GM12878 (cell line): ENCODE measurements around the gene GJB4. TPM values are rescaled to one million over a fixed set of nuclear protein-coding genes. Genes with fewer than 3 reads are reported as not detected.

Source experiments
- ATAC-seq: fragments of 200-7000 bp; cut with Tn5 transposase; 3 replicates; pipeline ENCODE4 v1.9.1; 2020; ENCODE audit warnings: mild to moderate bottlenecking, moderate library complexity
- BruUV-seq: library from RNA; stranded (reverse); fragments of 400-500 nt; replicated peaks from 2 replicates; lab custom pipeline; 2021; lab: Mats Ljungman, UMichigan
- CTCF ChIA-PET: fragments of 300-600 bp; sonication (Branson Sonifier 250); formaldehyde crosslinking; extraction: SDS; loops from one replicate; lab custom pipeline; 2021; ENCODE audit warnings: inconsistent platforms; lab: Yijun Ruan, JAX
- POLR2A ChIA-PET: fragments of 350-600 bp; formaldehyde crosslinking; extraction: SDS; loops from one replicate; lab custom pipeline; 2021; ENCODE audit warnings: inconsistent platforms; lab: Charles Lee
- RAD21 ChIA-PET: fragments of 300-600 bp; sonication (Branson Sonifier 250); formaldehyde crosslinking; loops from one replicate; lab custom pipeline; 2023; ENCODE audit warnings: antibody characterized with exemption; ENCODE audit not compliant: unreplicated experiment; lab: Charles Lee
- SMC1A ChIA-PET: fragments of 300-600 bp; sonication (Branson Sonifier 250); formaldehyde crosslinking; loops from one replicate; lab custom pipeline; 2023; ENCODE audit not compliant: unreplicated experiment, uncharacterized antibody; lab: Charles Lee
- DNase-seq: peaks from one replicate; pipeline ENCODE4 v3.0.0-alpha.2; 2011; ENCODE audit warnings: low read depth, low spot score
- FAIRE-seq: peaks from 3 replicates; lab custom pipeline; 2011; peaks lifted over from hg19 to GRCh38; lab: Jason Lieb, UNC
- H2AFZ ChIP-seq: 2 replicates; pipeline ENCODE4 v1.6.0; 2011; ENCODE audit warnings: low read depth, low read length, control low read depth; ENCODE audit not compliant: control insufficient read depth
- H3K27ac ChIP-seq: 2 replicates; pipeline ENCODE4 v1.5.1; 2011; ENCODE audit warnings: control low read depth; ENCODE audit not compliant: control insufficient read depth, insufficient read depth
- H3K27me3 ChIP-seq, 2 experiments: replicated peaks in 1 of 2; 2 replicates each; pipeline versions ENCODE4 v1.6.0 to v1.6.1; 2011; ENCODE audit warnings: low read length in 1 of 2; ENCODE audit not compliant: control insufficient read depth in 2 of 2, insufficient read depth in 2 of 2
- H3K36me3 ChIP-seq, 2 experiments: 2 replicates each; pipeline ENCODE4 v1.5.1; 2011; ENCODE audit warnings: low read length in 1 of 2; ENCODE audit not compliant: control insufficient read depth in 2 of 2, insufficient read depth in 2 of 2
- H3K4me1 ChIP-seq: 2 replicates; pipeline ENCODE4 v1.6.1; 2011; ENCODE audit warnings: mild to moderate bottlenecking, low read length, moderate library complexity, mixed read lengths; ENCODE audit not compliant: control insufficient read depth, insufficient read depth
- H3K4me2 ChIP-seq: 2 replicates; pipeline ENCODE4 v1.6.0; 2011; ENCODE audit warnings: control low read depth; ENCODE audit not compliant: control insufficient read depth, insufficient read depth
- H3K4me3 ChIP-seq: fragments of 200-600 bp; sonication (generic); 2 replicates; pipeline ENCODE4 v1.5.1; 2016
- H3K79me2 ChIP-seq: 2 replicates; pipeline ENCODE4 v1.6.0; 2011; ENCODE audit warnings: low read length; ENCODE audit not compliant: control insufficient read depth, insufficient read depth
- H3K9ac ChIP-seq: 2 replicates; pipeline ENCODE4 v1.8.0; 2011; ENCODE audit warnings: low read length, control low read depth, mixed read lengths; ENCODE audit not compliant: control insufficient read depth, insufficient read depth
- H3K9me3 ChIP-seq: replicated peaks from 3 replicates; pipeline ENCODE4 v1.5.1; 2011; ENCODE audit warnings: mild to moderate bottlenecking, low read length; ENCODE audit not compliant: control insufficient read depth, insufficient read depth
- H4K20me1 ChIP-seq: 2 replicates; pipeline ENCODE4 v1.6.0; 2011; ENCODE audit not compliant: control insufficient read depth, insufficient read depth
- CUX1 ChIP-seq: IDR thresholded peaks from 2 replicates; pipeline ENCODE4 v1.6.1; 2012; ENCODE audit warnings: improper control_type of control experiment, low read depth, low read length; ENCODE audit not compliant: insufficient replicate concordance
- KLF5 ChIP-seq: fragments of 450-650 bp; IDR thresholded peaks from 2 replicates; pipeline ENCODE4 v1.6.1; 2014; ENCODE audit warnings: mild to moderate bottlenecking; ENCODE audit not compliant: partially characterized antibody
- MTA3 ChIP-seq: IDR thresholded peaks from 2 replicates; pipeline ENCODE4 v1.6.1; 2012; ENCODE audit warnings: low read length, inconsistent platforms, borderline replicate concordance
- SIN3A ChIP-seq: IDR thresholded peaks from 2 replicates; pipeline ENCODE4 v1.6.1; 2012; ENCODE audit warnings: low read depth, low read length, improper control_type of control experiment
- SREBF2 ChIP-seq: IDR thresholded peaks from 2 replicates; pipeline ENCODE4 v1.6.1; 2012; ENCODE audit warnings: mild to moderate bottlenecking, low read length
- WRNIP1 ChIP-seq: IDR thresholded peaks from 2 replicates; pipeline ENCODE4 v1.6.1; 2011; ENCODE audit warnings: low read depth, low read length, improper control_type of control experiment, borderline replicate concordance
- ZZZ3 ChIP-seq: IDR thresholded peaks from 2 replicates; pipeline ENCODE4 v1.6.1; 2011; ENCODE audit warnings: low read depth; ENCODE audit not compliant: control insufficient read depth, insufficient read length
- WGBS: methylation state at CpG from one replicate; pipeline ENCODE4 v1.1.6; 2016; ENCODE audit warnings: low lambda C conversion rate; ENCODE audit not compliant: insufficient replicate concordance, insufficient coverage; ENCODE audit errors: missing lambda C conversion rate; 5-methylcytosine and 5-hydroxymethylcytosine counted together
- in situ Hi-C: fragments of 300-500 bp; cut with MboI; formaldehyde crosslinking; loops from 9 replicates; pipeline ENCODE4 v1.14.3; 2018; ENCODE audit warnings: mixed read lengths
- intact Hi-C: fragments of 100-400 bp; cut with micrococcal nuclease; formaldehyde crosslinking; loops from one replicate; pipeline ENCODE4 v1.14.2; 2022; ENCODE audit not compliant: unreplicated experiment
- polyA plus RNA-seq, 11 experiments: library from polyadenylated mRNA; depleted of rRNA in 4 of 11; unstranded in 6 of 11; stranded (reverse) in 5 of 11; fragments of >200 nt; fragmentation: Nextera tagmentation in 4 of 11; fragmentation: Illumina TruSeq in 1 of 11; extraction: Ambion mirVana in 4 of 11; extraction: Trizol in 1 of 11; gene quantifications; 1 replicate in 1 of 11; 2 replicates in 10 of 11; pipeline versions ENCODE4 v1.2.1 to v1.2.3, GENCODE V29; 2011 to 2016; ENCODE audit warnings: inconsistent platforms in 2 of 11, missing spikeins in 2 of 11, low read depth in 1 of 11
- total RNA-seq, 4 experiments: library from RNA; depleted of rRNA in 3 of 4; stranded (reverse); fragments of >200 nt in 3 of 4; fragmentation: Illumina TruSeq in 1 of 4; extraction: Trizol in 1 of 4; gene quantifications; 2 replicates each; pipeline versions ENCODE4 v1.2.1 to v1.2.3, GENCODE V29; 2013 to 2021
- TF ChIP-seq, protein P1 (sequence below): fragments of 450-650 bp; IDR thresholded peaks from 2 replicates; pipeline ENCODE4 v1.6.1; 2017; ENCODE audit warnings: mild to moderate bottlenecking, low read depth, inconsistent platforms; ENCODE audit not compliant: poor library complexity, severe bottlenecking

Gene GJB4
- total and polyA plus RNA-seq, 10 of the 15 experiments (the other 5 are each of a cell fraction or from before 2014, with no cell fraction given), result not detected

DNA sequence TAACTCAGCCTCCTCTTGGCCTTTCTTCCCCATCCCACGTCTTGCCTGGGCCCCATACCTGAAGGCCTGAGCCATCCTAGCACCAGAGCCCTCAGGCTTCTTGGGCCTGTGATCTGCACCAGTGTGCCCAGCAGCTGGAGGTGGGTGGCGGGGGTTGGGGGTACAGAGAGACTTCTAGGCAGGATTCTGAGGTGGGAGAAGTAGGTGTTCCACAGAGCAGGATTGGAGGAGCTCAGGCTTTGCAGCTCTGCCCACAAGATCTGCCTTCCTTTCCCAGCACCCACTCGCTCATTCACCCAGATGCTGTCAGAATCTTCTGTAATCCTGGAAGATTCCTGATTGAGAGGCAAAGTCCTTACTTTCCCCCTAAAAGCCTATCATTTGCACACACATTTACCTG lies 14.7 kb upstream of the GJB4 start:
- H2AFZ ChIP-seq, result no peak overlapping the region
- CTCF ChIA-PET, result interaction anchor here (1.1 to 3.9 kb wide), 5 partner anchors 8 to 1111 kb away, joined by 3 to 37 read pairs (median 13); no protein-coding TSS in a partner anchor
- WGBS, result 0% methylated on average over 3 of the region's 3 CpGs
- FAIRE-seq, result no peak
- H3K79me2 ChIP-seq, result no peaks in the 10 kb centered on the region
- no peak overlapping the region for H3K4me3 ChIP-seq
- H3K9ac ChIP-seq, result no peak overlapping the region
- no peak for DNase-seq
- no peak overlapping the region for H3K27ac ChIP-seq
- no TSS peak for BruUV-seq
- H4K20me1 ChIP-seq, result no peaks in the 10 kb centered on the region
- intact Hi-C loops, result loop anchor here (5.0 kb wide), 1 partner anchor 283 kb away; no protein-coding TSS in a partner anchor
- no peaks in the 10 kb centered on the region for H3K9me3 ChIP-seq
- TF ChIP-seq WRNIP1, result no peak
- H3K36me3 ChIP-seq, result no peaks in the 10 kb centered on the region
- no peaks in the 10 kb centered on the region; a peak in 1 of 4 replicates for H3K27me3 ChIP-seq
- H3K4me2 ChIP-seq, result no peak overlapping the region
- no peak for ATAC-seq
- in situ Hi-C loops, result loop anchor here (10.0 kb wide), 1 partner anchor 1110 kb away; no protein-coding TSS in a partner anchor
- POLR2A ChIA-PET, result no interaction called here
- RAD21 ChIA-PET, result no interaction called here
- SMC1A ChIA-PET, result interaction anchor here (2.9 kb wide), 1 partner anchor 9 kb away, joined by 11 read pairs; no protein-coding TSS in a partner anchor
- no peaks in the 10 kb centered on the region for H3K4me1 ChIP-seq

- H3K9me3 ChIP-seq, result no peaks in the 10 kb centered on the region
- no peaks in the 10 kb centered on the region for H3K36me3 ChIP-seq
- TF ChIP-seq MTA3 (no peak), SIN3A (no peak), ZZZ3 (no peak), CUX1 (no peak), SREBF2 (no peak), KLF5 (no peak)
- TF ChIP-seq, protein P1, sequence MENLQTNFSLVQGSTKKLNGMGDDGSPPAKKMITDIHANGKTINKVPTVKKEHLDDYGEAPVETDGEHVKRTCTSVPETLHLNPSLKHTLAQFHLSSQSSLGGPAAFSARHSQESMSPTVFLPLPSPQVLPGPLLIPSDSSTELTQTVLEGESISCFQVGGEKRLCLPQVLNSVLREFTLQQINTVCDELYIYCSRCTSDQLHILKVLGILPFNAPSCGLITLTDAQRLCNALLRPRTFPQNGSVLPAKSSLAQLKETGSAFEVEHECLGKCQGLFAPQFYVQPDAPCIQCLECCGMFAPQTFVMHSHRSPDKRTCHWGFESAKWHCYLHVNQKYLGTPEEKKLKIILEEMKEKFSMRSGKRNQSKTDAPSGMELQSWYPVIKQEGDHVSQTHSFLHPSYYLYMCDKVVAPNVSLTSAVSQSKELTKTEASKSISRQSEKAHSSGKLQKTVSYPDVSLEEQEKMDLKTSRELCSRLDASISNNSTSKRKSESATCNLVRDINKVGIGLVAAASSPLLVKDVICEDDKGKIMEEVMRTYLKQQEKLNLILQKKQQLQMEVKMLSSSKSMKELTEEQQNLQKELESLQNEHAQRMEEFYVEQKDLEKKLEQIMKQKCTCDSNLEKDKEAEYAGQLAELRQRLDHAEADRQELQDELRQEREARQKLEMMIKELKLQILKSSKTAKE, result no peak
- no peaks in the 10 kb centered on the region for H3K79me2 ChIP-seq
- H3K4me3 ChIP-seq, result no peak overlapping the region
- ChIA-PET POLR2A (no interaction called here), SMC1A (no interaction called here), CTCF (no interaction called here), RAD21 (no interaction called here)
- no peak overlapping the region for H3K4me2 ChIP-seq
- ATAC-seq (no peak), DNase-seq (no peak), FAIRE-seq (no peak)
- no peak overlapping the region for H2AFZ ChIP-seq
- 18% methylated on average over 5 of the region's 5 CpGs for whole genome bisulfite sequencing
- no peaks in the 10 kb centered on the region; a peak in 1 of 4 replicates for H3K27me3 ChIP-seq
- no peak overlapping the region for H3K9ac ChIP-seq
- no TSS peak for BruUV-seq
- H4K20me1 ChIP-seq, result no peaks in the 10 kb centered on the region
- intact Hi-C loops (no loop called here), in situ Hi-C loops (loop anchor here (10.0 kb wide), 1 partner anchor 1111 kb away; no protein-coding TSS in a partner anchor)
- no peaks in the 10 kb centered on the region for H3K4me1 ChIP-seq
- no peak overlapping the region for H3K27ac ChIP-seq
Measured at GRCh38 chr1:34745666-34746065, 13.9 kb upstream of the GJB4 start.
